HG03045 (cell line): Measurements from ENCODE around the gene NBEA.

Source experiments
- ATAC-seq: cut with Tn5 transposase; IDR thresholded peaks from one replicate; pipeline ENCODE4 v1.9.1; 2021; ENCODE audit warnings: mild to moderate bottlenecking, moderate library complexity; ENCODE audit not compliant: unreplicated experiment

NBEA gene

DNA sequence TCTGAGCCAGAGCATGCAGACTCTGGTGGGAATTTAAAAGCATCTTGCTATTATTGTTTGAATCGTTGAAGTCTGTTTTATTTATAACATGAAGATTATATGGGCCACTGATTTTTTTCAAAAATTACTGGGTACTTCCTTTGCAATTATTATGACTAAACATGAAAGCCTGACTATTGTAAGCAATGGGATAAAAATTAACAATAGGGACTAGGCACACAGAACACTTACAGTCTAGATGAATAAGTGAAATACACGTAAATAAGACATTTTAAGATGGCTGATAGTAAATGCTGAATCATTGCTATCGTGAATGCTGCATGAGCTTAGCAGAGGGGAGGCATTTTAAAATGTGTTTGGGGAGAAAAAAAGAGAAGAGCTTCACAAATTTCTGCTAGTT, 615.4 kb downstream of the NBEA start:
- no peak for ATAC-seq

DNA sequence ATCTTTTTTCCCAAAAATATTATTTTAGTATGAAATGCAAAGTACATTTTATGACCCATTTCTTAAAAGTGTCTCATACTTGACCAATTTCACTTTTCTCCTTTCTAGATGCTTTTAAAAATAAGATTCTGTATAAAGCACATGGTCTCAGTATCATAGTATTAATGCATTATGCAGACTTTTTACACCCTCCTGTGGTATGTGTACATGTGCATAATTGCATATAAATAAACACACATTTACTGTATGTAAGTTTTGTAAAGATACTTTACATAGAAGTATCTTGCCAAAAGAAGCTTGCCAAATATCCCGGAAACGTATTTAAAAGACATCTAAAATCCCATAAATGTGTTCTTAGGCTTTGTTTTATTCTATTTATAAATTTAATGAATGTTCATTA, 619.5 kb downstream of the NBEA start:
- no peak for ATAC-seq

DNA sequence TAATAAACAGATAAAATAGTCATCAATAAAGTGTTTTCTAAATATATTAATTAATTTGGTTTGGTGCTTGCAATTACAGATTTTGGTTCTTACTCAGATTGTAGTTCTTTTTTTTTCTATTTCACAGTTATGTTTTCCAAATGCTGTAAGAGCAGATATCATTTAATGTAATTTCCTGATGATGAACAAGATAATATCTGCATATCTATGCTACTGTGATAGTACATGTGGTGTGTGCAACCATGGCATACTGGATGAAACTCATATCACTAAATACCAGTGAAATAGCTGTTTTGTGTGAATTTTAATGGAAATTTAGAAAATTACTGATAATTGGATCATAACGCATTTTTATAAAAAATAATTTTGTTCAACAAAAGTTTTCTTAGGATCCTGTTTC, 623.2 kb downstream of the NBEA start:
- no peak for ATAC-seq

DNA sequence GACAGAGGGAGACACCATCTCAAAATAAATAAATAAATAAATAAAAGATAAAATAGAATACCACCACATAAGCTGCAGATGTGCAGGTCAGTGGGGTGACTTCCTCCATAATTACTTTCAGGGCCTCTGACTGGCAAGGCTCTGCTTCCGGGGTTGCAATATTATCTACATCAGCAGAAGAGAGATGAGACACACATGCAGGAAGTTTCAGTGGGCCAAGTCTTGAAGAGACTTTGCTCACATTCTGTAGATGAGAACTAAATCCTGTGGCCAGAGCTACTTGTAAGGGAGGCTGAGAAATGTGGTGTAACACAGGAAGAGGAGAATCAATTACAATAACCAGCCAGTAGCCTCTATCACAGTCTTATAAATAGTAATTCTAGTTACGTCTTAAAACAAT, 624.3 kb downstream of the NBEA start:
- ATAC-seq, result no peak

DNA sequence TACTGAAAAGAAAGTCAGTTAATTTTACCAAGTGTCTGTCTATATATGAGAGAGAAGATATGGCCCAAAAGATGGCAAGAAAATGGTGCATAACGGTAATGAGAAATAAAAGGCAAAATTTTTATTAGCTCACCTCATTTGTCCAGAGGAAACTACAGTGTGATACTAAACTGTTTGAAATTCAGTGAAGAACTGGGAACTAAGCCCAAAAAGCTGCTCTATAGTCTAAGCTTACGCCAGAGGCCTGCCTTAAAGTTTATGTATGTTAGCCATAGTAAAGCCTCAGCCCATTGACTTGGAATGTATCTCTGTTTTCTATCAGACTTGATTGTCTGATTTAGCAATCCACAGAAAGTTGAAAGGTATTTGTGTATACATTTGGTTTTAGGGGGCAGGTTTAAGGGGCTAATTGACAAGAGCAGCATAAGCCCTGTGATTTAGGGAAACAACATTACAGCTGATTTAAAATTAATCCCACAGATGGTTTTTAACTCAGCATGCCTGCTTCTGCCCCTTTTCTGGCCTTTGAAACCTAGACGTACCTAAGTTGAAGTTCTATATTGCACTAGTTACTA, 625.4 kb downstream of the NBEA start:
- ATAC-seq, result no peak

DNA sequence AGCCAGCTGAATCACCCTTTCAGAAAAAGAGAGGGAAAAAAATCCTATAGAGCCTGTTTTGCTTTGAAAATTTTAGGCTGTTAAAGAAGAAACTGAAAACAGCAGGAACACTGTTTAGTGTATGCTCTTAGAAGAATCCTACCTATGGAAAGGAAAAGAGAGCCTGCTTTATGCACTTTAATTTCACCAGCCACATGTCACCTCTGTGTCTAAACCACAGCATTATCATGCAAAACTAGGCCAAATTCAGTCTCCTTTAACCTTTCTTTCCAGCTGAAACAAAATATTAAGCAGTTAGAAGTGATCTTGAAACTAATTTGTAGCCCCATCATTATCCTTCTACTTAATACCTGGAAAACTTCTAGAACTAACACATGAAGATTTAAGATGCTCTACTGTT, 631.6 kb downstream of the NBEA start:
- no peak for ATAC-seq

DNA sequence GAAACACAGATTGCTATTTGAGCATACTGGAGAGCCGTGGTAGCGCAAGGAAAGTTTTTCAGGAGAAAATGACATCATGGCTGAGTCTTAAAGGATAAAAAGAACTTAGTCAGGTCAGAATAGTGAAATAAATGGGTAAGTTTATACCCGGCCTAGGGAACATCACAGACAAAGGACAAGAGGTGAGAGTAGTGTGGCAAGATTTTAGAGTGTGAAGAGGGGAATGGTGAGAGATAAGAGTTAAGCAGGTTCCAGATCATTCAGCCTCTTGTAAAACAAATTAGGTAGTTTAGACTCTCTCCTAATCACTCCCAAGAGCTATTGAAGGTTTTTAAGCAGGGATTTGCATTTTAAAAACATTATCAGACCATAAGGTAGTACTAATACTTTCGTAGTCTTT, 650.4 kb downstream of the NBEA start:
- no peak for ATAC-seq

DNA sequence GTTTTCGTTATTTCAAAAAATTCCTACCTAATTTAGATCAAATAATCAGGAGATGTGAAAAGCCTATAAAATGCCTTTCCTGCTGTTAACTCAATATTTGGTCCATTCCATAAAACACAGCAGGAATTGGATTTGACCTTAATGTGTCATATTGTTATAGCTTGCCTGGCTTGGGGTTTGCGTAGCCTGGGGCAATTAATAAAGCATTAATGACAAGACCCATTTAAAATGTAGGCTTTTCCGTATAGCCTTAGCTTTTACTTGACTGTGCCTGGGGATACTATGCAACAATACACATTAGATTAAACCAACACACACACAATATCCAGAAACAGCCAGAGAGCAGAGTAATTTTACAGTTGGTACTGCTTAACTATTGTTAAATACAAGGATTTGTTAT, 651.6 kb downstream of the NBEA start:
- ATAC-seq, result no peak

DNA sequence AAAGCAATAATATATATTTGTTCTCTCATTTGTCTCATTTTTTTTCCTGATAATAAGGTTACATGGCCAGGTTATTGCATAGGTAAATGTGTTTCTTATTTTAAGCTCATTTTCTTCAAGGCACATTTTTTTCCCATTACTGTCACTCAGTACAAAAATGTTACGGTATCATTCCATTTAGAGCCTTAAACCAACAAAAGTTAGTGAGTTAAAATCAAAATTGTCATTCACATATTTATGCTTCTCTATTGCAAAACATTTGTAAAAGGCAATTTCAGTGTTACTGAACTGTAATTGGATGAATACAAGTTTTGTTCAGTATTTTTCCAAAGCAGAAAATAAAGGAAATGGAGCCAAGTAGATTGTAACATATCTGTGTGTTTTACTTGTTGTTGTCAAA, 652.0 kb downstream of the NBEA start:
- no peak for ATAC-seq

DNA sequence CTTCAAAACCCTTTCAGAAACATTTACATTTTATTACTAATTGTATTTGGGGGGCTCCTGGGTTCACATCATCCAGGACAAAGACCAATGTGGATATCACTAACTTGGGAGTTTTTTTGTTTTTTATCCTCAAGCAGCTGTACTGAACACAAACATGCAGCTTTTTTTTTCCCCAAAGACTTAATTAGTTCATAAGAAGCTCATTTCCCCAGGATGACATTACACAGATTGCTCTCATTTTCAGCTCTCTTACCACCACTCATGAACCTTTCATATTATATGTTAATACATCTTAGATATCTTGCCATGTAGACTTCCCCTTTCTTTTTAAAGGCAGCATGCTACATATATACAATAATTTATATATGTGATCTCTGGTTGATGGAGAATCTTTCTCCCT, 653.1 kb downstream of the NBEA start:
- ATAC-seq, result no peak

DNA sequence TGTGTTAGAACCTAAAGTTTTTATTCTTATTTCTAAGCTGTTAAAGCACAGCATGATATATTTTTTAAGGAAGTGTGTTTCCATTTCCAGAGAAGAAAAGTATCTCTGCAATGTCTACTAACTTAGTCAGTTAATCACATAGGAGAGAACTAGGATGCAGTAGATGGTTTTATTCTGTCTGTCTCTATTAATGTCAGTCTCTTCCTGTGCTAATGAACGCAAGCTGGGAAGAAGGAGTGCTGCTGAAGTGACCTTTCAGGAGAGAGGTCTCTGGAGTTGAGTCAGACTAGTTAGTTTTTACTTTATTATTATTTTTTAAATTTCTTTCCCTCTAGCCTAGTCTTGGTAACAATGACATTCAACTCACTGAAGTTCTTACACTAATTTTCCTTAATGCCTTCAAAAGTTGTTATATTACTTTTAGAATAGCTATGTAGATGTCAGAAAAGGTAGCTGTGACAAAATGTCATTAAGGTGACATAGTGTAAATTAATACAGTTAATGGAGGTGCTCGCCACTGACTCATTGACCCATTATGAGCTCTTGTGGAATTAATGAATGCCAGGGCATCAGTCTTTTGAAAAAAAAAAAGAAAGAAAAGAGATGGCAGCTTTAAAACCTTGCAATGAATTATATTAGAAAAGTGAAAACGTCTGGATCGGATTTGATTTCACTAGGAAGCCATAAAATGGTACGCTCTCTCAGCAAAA, 654.4 kb downstream of the NBEA start:
- no peak for ATAC-seq

DNA sequence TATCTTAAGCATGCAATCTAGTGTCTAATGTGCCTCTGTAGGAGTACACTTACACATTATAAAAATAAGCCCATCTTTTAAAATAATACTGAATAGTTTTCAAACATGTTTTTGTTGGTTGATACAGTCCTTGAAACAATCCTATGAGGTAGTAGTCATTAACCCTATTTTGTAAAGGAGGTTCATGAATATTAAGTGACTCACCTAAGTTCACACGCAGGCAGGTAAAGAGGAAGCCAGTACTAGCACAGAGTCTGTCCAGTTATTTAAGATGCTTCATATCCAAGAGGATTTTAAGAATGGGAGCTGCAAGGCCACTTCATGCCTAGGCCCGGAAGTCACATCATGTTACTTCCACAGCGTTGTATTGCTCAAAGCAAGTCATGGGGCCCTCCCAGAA, 655.4 kb downstream of the NBEA start:
- no peak for ATAC-seq

DNA sequence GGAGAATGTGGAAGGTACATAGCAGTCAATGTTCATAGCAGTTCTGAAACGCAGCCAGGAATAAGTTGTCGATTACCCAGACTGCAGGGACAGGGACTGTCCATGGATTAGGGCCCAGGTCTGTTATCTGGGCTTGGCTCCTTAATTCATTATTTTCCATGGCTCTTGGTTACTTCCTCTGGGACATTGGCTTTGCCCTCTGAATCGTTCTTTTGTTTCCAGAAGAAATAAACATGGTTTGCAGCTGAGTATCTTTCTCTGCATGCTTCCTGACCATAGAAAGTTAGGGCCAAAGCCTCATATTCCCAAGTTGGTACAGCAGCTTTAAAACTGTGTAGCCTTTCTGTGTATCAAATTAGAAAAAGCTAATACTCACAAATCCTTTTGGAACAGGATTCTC, 656.2 kb downstream of the NBEA start:
- no peak for ATAC-seq

DNA sequence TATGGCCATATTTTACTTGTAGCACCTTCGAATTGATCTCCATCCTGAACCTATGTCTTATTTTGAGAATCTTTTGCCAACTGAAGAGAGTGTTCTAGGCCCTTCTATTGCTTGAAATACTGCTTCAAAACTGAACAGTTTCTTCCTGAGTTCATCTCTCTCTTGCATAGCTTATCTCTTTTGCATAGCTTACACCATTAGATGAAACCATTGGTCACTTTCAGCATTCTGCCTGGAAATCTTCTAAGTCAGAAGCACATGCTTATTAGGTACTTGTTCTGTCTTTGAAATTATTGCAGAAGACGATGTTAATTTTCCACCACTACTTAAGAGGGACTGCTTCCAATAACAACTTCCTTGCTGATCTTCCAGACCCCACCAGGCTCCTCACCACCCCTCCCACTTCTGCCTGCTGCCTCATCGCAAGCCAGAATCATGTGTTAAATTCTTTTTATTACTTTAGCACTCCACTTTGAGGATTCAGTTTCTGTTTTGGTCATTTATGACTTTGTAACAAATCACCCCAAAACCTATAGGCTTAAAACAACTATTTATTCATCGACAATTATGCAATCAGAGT, 656.8 kb downstream of the NBEA start:
- no peak for ATAC-seq

DNA sequence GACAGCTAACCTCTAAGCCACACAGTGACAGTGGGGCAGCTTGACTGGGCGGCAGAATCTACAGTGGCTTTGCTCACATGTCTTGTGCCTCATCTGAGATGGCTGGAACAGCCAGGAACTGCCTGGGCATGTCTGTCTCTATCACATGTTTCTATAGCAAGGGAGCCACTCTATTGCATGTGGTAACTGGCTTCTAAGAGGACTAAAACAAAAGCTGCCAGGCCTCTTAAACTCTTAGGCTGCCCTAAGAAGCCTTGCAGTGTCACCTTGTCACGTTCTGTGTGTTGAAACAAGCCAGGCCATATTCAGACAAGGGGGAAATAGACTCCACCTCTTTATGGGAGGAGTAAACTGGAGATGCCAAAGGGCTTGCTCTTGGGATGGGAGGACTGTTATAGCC, 657.3 kb downstream of the NBEA start:
- no peak for ATAC-seq

DNA sequence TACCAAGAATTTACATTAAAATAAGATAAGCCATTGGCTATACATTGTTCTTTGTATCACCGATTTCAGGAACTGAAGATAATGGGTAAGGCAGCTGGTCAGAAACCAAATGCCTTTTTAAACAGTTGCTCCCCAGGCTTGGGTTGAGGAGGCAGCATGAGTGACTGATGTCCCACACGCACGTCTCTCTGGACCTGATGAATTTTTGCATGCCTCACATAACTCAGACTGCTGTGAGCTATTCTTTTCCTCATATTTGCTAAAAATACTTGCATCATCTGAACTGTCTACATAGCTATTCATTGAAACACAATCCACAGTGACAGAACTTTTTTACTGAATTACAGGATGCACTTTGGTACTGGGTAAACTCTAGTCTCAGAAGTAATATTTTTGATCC, 658.1 kb downstream of the NBEA start:
- no peak for ATAC-seq

DNA sequence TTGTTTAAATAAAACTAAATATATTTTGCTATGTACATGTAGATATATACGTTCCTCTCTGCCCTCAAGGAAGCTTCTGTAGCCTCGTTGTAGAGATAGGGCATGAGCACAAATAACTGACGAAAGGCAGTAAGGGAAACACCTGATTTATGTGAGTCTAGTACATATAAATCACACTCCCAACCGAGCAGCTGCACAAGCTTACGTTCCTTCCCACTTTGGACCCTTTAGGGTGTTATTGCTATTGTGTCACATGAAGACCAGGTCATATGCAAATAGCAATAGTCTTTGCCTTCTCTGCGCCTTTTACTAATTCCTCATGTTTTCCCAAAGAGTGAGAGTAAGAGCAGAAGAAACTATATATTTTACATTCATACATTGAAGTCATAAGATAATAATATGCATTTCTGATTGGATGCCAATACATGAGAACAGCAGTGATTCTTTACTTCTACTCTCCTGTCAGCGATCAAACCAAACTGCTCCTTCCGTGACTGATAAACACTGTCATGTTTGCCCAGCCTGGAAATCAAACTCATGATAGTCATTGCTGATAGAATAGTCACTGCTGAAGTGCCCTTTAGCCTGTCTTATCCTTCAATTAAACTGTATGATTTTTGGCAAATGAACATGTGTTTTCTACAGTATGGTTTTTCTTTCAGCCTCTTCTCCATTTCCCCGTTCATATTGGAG, 661.7 kb downstream of the NBEA start:
- no peak for ATAC-seq

DNA sequence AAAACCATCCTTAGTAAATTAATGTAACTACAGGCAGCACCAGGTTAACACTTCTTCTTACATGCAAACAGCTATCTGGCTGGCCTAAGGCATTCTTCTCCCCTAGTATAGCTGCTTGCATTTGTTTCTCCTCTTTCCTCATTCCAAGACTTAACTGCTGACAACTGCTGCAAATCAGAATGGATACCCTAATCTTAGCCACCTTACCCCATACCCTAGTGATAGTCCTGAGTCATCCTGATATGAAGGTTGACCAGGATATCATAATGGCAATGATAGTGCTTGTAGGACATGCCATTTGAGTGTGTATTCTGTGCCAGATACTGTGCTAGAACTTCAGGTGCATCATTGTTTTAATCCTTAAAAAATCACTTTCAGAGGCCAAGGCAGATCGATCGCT, 672.6 kb downstream of the NBEA start:
- ATAC-seq, result no peak

DNA sequence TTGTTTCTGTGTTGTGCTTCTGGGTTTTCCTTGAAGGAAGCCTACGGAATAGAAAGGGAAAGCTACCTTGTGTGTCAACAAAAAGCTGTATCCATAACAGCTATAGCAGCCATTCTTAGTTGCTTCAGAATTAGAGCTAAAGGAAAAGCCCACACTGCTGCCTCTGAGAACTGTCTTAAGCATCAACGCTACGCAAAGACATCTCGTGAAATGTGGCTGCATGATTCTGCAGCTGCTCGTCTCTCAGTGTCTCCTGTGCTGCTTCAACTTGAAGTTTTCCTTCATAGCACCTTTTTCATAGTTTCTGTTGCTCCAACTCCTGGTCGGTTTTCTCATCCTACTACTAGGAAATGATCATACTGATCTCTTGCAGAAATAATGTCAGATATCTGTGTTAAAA, 675.4 kb downstream of the NBEA start:
- no peak for ATAC-seq

DNA sequence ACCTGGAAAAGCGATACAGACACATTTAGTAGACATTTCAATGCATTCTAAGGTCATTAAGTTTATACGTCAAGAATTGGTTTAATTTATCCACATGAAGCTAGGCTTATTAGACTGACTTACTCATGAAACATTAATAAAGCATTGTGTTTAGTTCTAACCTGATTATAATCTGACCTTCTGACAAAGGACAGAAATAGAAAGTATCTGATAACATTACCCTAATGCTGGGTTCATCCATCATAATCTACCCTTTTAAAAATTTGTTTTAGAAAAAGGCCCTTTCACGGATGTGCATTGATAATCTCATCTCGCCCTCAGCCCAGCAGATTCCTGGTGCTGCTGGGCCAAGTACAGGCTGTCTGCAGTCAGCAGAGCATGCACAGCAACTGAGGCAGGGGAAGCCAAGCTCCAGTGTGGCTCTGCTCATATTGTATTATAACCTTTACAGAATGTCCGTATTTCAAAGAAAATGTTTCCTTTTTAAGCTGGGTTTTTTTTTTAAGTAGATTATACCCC, 676.6 kb downstream of the NBEA start:
- no peak for ATAC-seq

DNA sequence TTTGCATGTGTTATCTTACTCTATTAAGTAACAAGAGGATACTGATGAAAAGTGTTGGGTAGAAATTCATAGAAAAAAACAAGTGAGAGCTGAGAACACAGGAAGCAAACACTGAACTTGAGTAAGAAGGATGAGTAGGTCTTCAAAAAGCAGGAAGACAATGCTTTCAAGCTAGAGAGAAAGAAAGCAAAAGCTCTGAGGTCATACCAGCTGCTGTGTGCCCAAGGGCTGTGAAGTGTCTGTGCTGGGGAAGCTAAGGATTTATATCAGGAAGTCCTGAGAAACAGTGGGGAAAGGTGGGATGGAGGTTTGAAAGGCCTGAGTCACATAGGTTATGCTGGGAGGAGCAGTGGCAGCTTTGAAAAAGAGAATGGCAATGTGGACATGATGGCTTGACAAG, 679.9 kb downstream of the NBEA start:
- no peak for ATAC-seq

DNA sequence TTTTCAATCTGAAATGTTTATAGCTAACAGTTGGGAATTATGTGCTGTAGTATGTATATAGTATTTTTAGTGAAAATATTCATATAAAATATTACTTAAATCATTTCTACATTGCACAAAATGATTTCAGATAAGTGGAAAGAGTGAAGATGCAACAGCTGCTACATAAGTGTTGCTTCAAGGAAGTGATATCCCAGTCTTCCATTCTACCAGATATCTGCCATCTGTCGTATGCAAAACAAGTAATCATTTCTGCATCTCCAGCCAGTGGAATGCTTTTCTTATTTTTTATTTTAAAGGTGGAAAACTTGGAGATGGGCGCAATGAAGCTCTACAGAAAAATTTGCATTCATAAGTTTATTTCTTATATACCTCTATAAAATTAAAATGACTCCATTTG, 687.0 kb downstream of the NBEA start:
- no peak for ATAC-seq
